ENCODE results near the gene CRNKL1. TPM values are rescaled to one million over a fixed set of nuclear protein-coding genes. Genes with fewer than 3 reads are reported as not detected.
A peak's percentile ranks its signal among the peaks of the same experiment; 100 is the strongest.

Gene CRNKL1
- total RNA-seq, 2 donors from 2014 or later = 17.3 to 24.5 TPM

DNA sequence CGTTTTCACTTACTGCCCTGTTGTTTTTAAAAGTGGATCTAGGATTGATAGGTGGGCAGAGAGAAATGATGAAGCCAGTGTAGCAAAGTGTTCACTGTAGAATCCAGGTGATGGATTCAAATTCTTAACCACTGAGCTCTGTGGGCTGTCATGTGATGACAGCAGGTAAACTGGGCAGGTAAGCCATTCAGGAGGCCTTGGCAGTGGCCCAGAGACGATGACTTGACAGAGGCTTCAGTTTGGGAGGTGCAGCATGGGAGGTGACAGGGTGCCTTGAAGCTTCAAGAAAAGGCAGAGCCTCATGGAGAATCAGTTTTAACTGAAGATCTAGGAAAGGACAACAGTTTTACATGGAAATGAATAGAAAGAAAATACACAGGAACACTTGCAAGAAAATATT, 33.1 kb downstream of the CRNKL1 start:
- no peak for TF ChIP-seq CTCF (IDR thresholded peaks at IDR 0.05)
- no peak overlapping the region for H3K4me3 ChIP-seq
- H3K9me3 ChIP-seq = no peaks in the 10 kb centered on the region
- ATAC-seq (ENCODE audit: insufficient number of reproducible peaks, low FRiP score, low read depth) (no peak), DNase-seq (ENCODE audit: low spot score) (no peak)
- no peak overlapping the region for H3K27ac ChIP-seq
- H3K4me1 ChIP-seq (ENCODE audit: control insufficient read depth in 1 of 2, low read depth in 2 of 2) = peaks cover 10 to 21% of the 10 kb centered on the region in 2 donors
- no peaks in the 10 kb centered on the region for H3K36me3 ChIP-seq
- H3K27me3 ChIP-seq (replicated peaks; ENCODE audit: insufficient read depth) = no peaks in the 10 kb centered on the region

GRCh38 chr20:20018366-20018765, 33.9 kb downstream of the CRNKL1 start:
- H3K36me3 ChIP-seq = no peaks in the 10 kb centered on the region
- DNase-seq (ENCODE audit: low spot score) (no peak), ATAC-seq (ENCODE audit: insufficient number of reproducible peaks, low FRiP score, low read depth) (no peak)
- H3K27me3 ChIP-seq (replicated peaks; ENCODE audit: insufficient read depth) = no peaks in the 10 kb centered on the region
- peak overlapping the region; percentile 92 for H3K4me3 ChIP-seq
- H3K9me3 ChIP-seq = no peaks in the 10 kb centered on the region
- TF ChIP-seq CTCF (IDR thresholded peaks at IDR 0.05) = no peak
- H3K27ac ChIP-seq = no peak overlapping the region
- peaks cover 10 to 21% of the 10 kb centered on the region in 2 donors for H3K4me1 ChIP-seq (ENCODE audit: control insufficient read depth in 1 of 2, low read depth in 2 of 2)

GRCh38 chr20:20017844-20018185, 34.5 kb downstream of the CRNKL1 start:
- Histone ChIP-seq H3K4me3 (peak overlapping the region; percentile 92), H3K27me3 (replicated peaks; ENCODE audit: insufficient read depth) (no peaks in the 10 kb centered on the region), H3K36me3 (no peaks in the 10 kb centered on the region), H3K9me3 (no peaks in the 10 kb centered on the region), H3K27ac (peak overlapping the region; percentile 61 to 62), H3K4me1 (ENCODE audit: control insufficient read depth in 1 of 2, low read depth in 2 of 2) (peaks cover 10 to 21% of the 10 kb centered on the region in 2 donors)
- DNase-seq (ENCODE audit: low spot score) (no peak), ATAC-seq (ENCODE audit: insufficient number of reproducible peaks, low FRiP score, low read depth) (no peak)
- TF ChIP-seq CTCF (IDR thresholded peaks at IDR 0.05) = no peak

GRCh38 chr20:20017001-20017843, 35.0 kb downstream of the CRNKL1 start, which contains the start of gene NAA20:
Gene NAA20 (plus strand): TSS chr20:20017362. CDS start chr20:20017397, 35 bp downstream.
- peak; percentile 91 for ATAC-seq (ENCODE audit: insufficient number of reproducible peaks, low FRiP score, low read depth)
- H3K9me3 ChIP-seq = no peaks in the 10 kb centered on the region
- peak; percentile 91 for TF ChIP-seq CTCF (IDR thresholded peaks at IDR 0.05)
- no peaks in the 10 kb centered on the region for H3K27me3 ChIP-seq (replicated peaks; ENCODE audit: insufficient read depth)
- peak; percentile 72 for DNase-seq (ENCODE audit: low spot score)
- no peaks in the 10 kb centered on the region for H3K36me3 ChIP-seq
- H3K4me1 ChIP-seq (ENCODE audit: control insufficient read depth in 1 of 2, low read depth in 2 of 2) = peaks cover 10 to 21% of the 10 kb centered on the region in 2 donors
- peak within 1 kb of the TSS; percentile 92 for H3K4me3 ChIP-seq
- peak within 1 kb of the TSS; percentile 61 to 62 for H3K27ac ChIP-seq

DNA sequence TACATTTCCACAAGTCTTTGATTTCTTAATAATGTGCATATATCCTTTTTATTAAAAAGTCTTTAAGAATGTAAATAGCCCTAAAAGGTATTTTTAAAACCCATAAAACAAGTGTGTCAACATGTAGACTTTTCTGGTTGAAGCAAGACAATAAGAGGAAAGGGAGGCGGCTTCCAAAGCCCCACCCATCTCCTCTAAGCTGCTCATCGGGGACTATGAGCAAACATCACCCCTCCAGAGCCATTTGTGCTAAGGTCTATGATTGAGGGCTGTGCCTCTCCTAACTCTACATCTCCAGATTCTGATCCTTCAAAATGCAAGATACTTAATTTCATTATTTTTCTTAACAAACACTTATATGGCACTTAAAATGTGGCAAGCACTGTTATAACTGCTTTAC, 37.6 kb downstream of the CRNKL1 start:
- H3K9me3 ChIP-seq = no peaks in the 10 kb centered on the region
- H3K27me3 ChIP-seq (replicated peaks; ENCODE audit: insufficient read depth) = no peaks in the 10 kb centered on the region
- H3K36me3 ChIP-seq = no peaks in the 10 kb centered on the region
- TF ChIP-seq CTCF (IDR thresholded peaks at IDR 0.05) = no peak
- H3K4me3 ChIP-seq = no peak overlapping the region
- ATAC-seq (ENCODE audit: insufficient number of reproducible peaks, low FRiP score, low read depth) = no peak
- peaks cover 28 to 39% of the 10 kb centered on the region in 2 donors for H3K4me1 ChIP-seq (ENCODE audit: control insufficient read depth in 1 of 2, low read depth in 2 of 2)
- no peak overlapping the region for H3K27ac ChIP-seq
- DNase-seq (ENCODE audit: low spot score) = no peak
